Lower lobe of right lung (tissue), 2 donors: Measurements from ENCODE around the gene SH3RF3. TPM values are rescaled to one million over a fixed set of nuclear protein-coding genes. Genes with fewer than 3 reads are reported as not detected.
A peak's percentile ranks its signal among the peaks of the same experiment; 100 is the strongest.

Experiments used
- ATAC-seq, 2 donors: fragments of 200-7000 bp; cut with Tn5 transposase; one replicate each; pipeline ENCODE4 v1.9.1; 2020 to 2022; ENCODE audit warnings: mild to moderate bottlenecking in 2 of 2, moderate library complexity in 2 of 2
- DNase-seq: peaks from one replicate; pipeline ENCODE4 v3.0.0-alpha.2; 2020
- H3K27ac ChIP-seq: fragments of 200-600 bp; one replicate; pipeline ENCODE4 v1.8.0; 2022
- H3K27me3 ChIP-seq: fragments of 200-600 bp; one replicate; pipeline ENCODE4 v1.8.0; 2022; ENCODE audit warnings: low read depth
- H3K36me3 ChIP-seq: fragments of 200-600 bp; one replicate; pipeline ENCODE4 v1.8.0; 2022; ENCODE audit warnings: mild to moderate bottlenecking
- H3K4me1 ChIP-seq: fragments of 200-600 bp; one replicate; pipeline ENCODE4 v1.8.0; 2022
- H3K4me3 ChIP-seq: fragments of 200-600 bp; one replicate; pipeline ENCODE4 v1.8.0; 2022; ENCODE audit warnings: mild to moderate bottlenecking
- H3K9me3 ChIP-seq: fragments of 200-600 bp; one replicate; pipeline ENCODE4 v1.8.0; 2022
- CTCF ChIP-seq: fragments of 200-600 bp; IDR thresholded peaks from one replicate; pipeline ENCODE4 v1.8.0; 2022; ENCODE audit warnings: antibody characterized with exemption, mild to moderate bottlenecking
- intact Hi-C: fragments of 100-400 bp; cut with DNase I; formaldehyde crosslinking; loops from one replicate; pipeline ENCODE4 v1.11.0; 2022
- total RNA-seq: library from RNA; stranded (reverse); fragmentation: NEBNext Ultra II Directional; extraction: Animal tissue kit (Norgen Biotek cat#: 25700); gene quantifications from one replicate; pipeline ENCODE4 v1.2.1, GENCODE V29; 2021
- donor health status: DM: no; HTN: yes; CAD: no; lungs with severe emphysema.

The SH3RF3 gene
- total RNA-seq, 1 donor from 2014 or later, result 5.7 TPM

DNA sequence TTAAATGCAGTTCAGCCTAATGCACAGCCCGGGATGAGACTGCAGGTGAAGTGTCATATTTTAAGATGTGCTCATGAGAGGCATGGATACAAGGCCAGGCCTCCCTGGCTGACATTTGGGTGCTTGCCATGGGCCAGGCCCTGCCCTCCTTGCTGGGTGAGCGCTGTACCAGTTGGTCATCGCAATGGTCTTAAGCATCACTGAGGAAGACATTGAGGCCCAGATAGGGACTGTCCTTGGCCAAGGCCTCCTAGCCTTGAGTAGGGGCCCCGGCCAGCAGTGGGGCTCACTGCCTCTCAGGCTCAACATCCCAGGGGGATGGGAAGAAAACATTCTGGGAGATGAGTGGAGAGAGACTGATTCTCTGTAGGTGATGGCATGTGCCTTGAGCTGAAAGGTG, 184.3 kb downstream of the SH3RF3 start:
- no peak for TF ChIP-seq CTCF
- intact Hi-C loops, result no loop called here

GRCh38 chr2:109316091-109316490, 187.1 kb downstream of the SH3RF3 start:
- no peak for DNase-seq
- no peak for TF ChIP-seq CTCF
- H3K4me3 ChIP-seq, result no peak overlapping the region
- no peaks in the 10 kb centered on the region for H3K36me3 ChIP-seq
- no peaks in the 10 kb centered on the region for H3K9me3 ChIP-seq
- H3K27me3 ChIP-seq, result no peaks in the 10 kb centered on the region
- H3K4me1 ChIP-seq, result peaks cover 35% of the 10 kb centered on the region
- no peak for ATAC-seq
- no peak overlapping the region for H3K27ac ChIP-seq
- intact Hi-C loops, result no loop called here

More for the DNA sequence above, 184.3 kb downstream of the SH3RF3 start:
- H3K27ac ChIP-seq, result no peak overlapping the region
- no peaks in the 10 kb centered on the region for H3K9me3 ChIP-seq
- peak in 1 of 2 donors; percentile 51 for ATAC-seq
- no peaks in the 10 kb centered on the region for H3K27me3 ChIP-seq
- H3K4me3 ChIP-seq, result no peak overlapping the region
- peaks cover 13% of the 10 kb centered on the region for H3K4me1 ChIP-seq
- H3K36me3 ChIP-seq, result no peaks in the 10 kb centered on the region
- DNase-seq, result no peak

GRCh38 chr2:109317471-109318095, 188.6 kb downstream of the SH3RF3 start:
- H3K4me1 ChIP-seq, result peaks cover 49% of the 10 kb centered on the region
- ATAC-seq, result no peak
- H3K27me3 ChIP-seq, result no peaks in the 10 kb centered on the region
- no peaks in the 10 kb centered on the region for H3K9me3 ChIP-seq
- intact Hi-C loops, result no loop called here
- H3K27ac ChIP-seq, result peak overlapping the region; percentile 79
- H3K4me3 ChIP-seq, result no peak overlapping the region
- H3K36me3 ChIP-seq, result no peaks in the 10 kb centered on the region
- TF ChIP-seq CTCF, result no peak
- no peak for DNase-seq

DNA sequence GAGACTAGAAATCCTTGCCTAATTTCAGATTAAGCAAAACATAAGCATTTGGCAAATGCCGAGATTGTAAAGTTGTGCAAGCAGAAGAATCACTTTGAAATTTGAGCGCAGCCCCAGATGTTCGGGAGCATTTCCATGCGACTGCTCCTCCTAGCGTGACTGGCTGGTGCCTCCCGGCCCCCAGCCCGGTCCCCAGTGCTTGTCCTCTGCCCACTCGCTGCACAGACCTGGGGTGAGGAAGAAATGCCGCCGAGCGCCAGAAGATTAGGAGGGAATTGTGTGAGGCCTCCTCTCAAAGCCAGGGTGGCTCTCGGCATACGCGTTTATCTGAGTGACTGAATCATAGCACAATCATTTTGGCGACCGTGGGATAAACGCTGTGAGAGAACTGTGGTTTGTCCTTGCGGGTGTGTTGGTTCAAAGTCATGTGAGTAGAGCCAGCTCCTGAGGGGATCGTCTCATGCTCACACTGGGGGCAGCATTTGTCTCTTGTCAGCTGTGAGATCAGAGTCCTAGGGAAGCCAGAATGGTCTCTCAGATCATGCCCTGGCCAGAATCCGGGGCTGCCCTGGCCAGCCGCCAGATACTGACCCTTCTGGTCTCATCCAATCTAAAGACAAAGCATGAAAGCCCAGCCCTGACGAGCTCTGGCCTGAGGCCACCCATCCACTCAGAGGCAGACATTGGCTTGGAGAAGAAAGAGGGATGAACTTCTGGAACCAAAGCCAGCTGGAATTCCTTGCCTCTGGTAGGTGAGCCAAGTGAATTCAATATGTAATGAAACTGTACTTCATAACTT, 189.3 kb downstream of the SH3RF3 start:
- Histone ChIP-seq H3K4me1 (peaks cover 56% of the 10 kb centered on the region), H3K27me3 (no peaks in the 10 kb centered on the region), H3K36me3 (no peaks in the 10 kb centered on the region), H3K27ac (peak overlapping the region; percentile 79), H3K9me3 (no peaks in the 10 kb centered on the region), H3K4me3 (no peak overlapping the region)
- ATAC-seq (peak; percentile 53 to 56), DNase-seq (peak; percentile 59)
- TF ChIP-seq CTCF, result peak; percentile 21
- intact Hi-C loops, result no loop called here

GRCh38 chr2:109318949-109319342, 189.9 kb downstream of the SH3RF3 start:
- H3K27me3 ChIP-seq, result no peaks in the 10 kb centered on the region
- peak overlapping the region; percentile 79 for H3K27ac ChIP-seq
- DNase-seq (no peak), ATAC-seq (no peak)
- H3K9me3 ChIP-seq, result no peaks in the 10 kb centered on the region
- H3K36me3 ChIP-seq, result no peaks in the 10 kb centered on the region
- intact Hi-C loops, result no loop called here
- H3K4me1 ChIP-seq, result peaks cover 62% of the 10 kb centered on the region
- H3K4me3 ChIP-seq, result no peak overlapping the region
- no peak for TF ChIP-seq CTCF
